Central memory CD4-positive, alpha-beta T cell (primary cell): ENCODE data around the gene SYT17.

Source experiments
- DNase-seq: peaks from one replicate; pipeline ENCODE4 v3.0.0; 2022

The SYT17 gene

DNA sequence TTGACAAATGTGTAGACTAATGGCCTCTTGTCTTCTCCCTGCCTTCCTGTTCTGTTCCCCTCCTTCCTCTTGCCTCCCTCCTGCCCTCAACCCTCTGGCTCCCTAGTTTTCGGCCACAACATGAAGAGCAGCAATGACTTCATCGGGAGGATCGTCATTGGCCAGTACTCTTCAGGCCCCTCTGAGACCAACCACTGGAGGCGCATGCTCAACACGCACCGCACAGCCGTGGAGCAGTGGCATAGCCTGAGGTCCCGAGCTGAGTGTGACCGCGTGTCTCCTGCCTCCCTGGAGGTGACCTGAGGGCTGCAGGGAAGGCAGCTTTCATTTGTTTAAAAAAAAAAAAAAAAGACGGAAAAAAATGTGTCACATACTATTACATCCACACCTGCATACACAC lies 98.7 kb downstream of the SYT17 start:
- no peak for DNase-seq

DNA sequence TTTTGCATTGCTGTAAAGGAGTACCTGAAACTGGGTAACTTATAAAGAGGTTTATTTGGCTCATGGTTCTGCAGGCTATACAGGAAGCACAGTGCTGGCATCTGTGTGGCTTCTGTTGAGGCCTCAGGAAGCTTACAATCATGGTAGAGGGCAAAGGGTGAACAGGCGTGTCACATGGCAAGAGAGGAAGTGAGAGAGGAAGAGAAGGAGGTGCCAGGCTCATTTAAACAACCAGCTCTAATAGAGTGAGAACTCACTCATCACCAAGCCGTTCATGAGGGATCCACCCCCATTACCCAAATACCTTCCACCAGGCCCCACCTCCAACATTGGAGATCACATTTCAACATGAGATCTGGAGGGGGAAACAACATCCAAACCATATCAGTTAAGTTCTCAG lies 101.1 kb downstream of the SYT17 start:
- DNase-seq = no peak

DNA sequence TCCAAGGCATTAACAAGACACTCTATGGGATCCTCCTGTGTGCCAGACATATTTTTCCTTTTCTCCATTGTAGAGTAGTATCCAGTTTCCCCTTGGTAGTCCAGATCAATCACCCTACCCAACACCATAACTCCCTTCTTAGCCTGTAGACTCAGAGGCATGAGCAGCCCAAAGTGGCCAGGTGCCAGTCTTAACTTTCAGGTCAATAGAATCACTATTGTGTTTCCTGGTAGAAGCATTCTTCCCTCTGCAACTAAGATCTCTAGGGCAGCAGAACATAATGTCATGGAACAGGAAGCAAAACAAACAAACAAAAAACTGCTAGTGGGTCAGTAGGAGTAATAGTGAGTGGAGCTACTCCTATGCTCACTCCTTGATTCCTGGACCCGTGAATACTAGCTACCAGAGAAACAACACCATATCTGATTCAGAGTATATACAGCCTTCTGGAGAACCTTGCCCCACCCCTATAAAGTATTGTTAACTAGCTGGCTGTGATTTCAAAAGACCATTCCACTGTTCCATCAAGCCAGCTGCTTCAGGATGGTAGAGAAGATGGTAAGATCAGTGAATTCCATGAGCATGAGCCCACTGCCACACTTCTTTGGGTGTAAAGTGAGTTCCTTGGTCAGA lies 106.2 kb downstream of the SYT17 start:
- DNase-seq = no peak

DNA sequence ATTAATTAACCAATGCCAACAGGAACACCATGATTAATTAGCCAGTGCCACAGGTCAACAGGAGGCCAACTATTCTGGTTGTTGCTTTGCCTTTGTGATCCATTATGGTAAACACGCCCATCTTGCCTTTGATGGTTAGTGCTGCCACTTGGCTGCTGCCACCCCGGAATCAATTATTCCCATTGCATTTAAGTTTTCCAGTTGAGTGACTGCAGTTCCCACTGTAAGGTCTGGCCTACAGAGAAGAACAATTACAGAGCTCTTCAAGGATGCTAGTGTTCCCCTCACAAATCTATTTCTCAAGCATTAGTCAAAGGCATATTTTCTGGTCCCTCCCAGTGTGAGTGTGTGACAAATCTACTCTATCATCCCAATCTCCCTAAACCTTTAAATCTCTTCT lies 110.4 kb downstream of the SYT17 start:
- no peak for DNase-seq

DNA sequence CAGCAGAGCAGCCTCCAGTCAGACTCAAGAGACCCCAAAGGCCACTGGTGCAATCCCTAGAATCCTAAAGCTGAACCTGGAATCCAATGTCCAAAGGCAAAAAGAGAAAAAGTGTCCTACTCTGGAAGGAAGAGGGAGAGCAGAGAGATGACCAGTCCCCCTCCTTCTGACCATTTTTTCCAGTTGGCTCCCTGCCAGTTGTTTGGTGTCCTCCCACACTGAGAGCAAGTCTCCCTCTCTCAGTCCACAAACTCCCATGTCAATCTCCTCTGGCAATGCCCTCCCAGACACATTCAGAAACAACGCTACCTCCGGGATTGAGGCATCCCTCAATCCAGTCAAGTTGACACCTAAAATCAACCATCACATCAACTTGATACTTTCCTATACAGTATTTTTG lies 113.2 kb downstream of the SYT17 start:
- DNase-seq = no peak

DNA sequence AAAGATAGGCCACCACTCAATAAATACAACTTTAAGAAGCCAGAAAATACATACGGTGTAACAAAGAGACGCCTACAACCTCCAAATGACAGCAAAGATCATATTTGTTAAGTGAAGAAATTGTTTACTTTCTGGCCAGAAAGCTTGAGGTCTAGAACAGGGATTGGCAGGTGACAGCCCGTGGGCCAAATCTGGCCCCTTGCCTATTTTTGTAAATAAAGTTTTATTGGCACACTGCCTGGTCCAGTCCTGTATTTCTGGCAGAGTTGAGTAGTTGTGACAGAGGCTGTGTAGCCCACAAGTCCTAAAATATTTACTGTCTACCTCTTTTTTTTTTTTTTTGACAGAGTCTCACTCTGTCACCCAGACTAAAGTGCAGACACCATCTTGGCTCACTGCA lies 114.1 kb downstream of the SYT17 start:
- no peak for DNase-seq

DNA sequence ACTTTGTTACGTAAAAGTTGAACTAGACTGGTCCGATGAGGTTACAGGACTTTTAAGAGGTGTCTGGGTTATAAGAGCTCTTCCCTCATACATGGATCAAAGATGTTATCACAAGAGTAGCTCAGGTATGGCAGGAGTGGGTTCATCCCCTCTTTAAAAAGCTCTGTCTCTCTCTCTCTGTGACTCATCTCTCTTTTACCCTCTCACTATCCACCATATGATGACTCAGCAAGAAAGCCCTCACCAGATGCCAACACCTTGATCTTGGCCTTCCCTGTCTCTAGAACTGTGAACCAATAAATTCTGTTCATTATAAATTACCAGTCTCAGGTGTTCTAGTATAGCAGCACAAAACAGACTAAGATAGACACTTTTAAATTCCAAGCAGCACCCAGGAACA lies 115.6 kb downstream of the SYT17 start:
- DNase-seq = no peak

DNA sequence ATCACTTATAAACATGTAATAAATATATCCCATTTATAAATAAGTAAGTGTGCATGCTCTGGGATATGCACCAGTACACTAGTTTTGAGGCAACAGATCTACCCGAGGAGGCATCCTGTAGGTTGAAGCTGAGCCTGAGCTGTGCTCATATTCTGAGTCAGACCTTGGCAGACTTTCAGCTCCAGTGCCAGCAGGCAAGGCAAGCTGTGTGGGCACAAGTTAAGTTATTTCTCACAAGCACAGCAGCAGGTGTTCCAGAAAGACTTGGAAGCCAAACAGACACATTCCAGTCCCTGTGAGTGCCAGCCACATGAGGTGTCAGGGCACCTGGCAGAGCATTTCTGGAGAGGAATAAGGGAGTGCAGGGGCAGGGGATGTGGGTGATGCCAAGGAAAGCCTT lies 116.2 kb downstream of the SYT17 start:
- no peak for DNase-seq

DNA sequence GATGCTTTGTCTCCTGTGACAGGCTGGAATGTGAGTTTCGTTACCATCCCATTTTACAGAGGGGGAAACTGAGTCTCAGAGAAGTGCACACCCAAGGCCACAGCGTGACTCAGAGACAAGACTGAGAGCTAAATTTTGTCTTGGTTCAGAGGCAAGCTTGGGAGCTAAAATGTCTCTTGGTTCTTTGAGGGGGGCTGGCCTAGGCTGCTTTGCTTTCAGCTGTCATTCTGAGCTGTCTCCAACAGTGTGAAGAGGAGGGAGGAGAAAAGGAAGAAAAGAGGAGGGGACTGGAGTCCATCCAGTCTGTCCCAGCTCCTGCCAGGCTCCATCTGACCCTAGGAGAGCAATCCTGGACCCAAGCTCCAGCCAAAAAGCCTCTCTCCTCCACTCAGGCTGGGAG lies 117.4 kb downstream of the SYT17 start, which contains the start of gene CLEC19A:
Gene CLEC19A, plus strand, starts transcription at position 301 of the 400 bp plus-strand sequence. CDS start 121 bp downstream, outside the sequence.
- DNase-seq = no peak

DNA sequence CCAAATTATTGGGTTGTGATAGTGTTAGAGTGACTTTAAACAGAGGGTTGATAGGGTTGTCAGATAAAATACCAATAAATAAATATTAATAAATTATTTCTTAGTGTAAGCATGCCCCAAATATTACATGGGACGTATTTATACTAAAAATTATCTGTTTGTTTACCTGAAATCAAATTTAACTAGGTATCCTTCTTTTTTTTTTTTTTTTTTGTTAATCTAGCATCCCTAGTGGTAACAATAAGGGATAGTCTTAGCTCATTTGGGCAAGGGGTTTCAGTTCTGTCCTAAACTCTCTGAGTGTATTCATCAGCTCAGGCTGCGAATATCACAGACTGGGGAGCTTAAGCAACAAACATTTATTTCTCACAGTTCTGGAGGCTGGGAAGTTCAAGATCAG lies 118.8 kb downstream of the SYT17 start:
- DNase-seq = no peak

DNA sequence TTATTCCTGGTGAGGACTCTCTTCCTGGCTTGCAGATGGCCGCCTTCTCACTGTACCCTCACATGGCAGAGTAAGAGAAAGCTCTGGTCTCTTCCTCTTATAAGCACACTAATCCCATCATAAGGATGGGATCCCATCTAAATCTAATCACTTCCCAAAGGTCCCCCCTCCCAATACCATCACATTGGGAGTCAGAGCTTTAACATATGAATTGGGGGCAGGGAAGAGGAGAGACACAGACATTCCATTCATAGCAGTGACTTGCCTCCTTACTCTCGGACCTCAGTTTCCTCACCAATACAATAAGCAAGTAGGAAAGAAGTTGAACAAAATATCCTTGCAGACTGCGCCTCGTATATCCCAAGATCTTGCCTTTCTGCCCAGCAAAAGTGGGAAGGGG lies 119.2 kb downstream of the SYT17 start:
- DNase-seq = no peak

DNA sequence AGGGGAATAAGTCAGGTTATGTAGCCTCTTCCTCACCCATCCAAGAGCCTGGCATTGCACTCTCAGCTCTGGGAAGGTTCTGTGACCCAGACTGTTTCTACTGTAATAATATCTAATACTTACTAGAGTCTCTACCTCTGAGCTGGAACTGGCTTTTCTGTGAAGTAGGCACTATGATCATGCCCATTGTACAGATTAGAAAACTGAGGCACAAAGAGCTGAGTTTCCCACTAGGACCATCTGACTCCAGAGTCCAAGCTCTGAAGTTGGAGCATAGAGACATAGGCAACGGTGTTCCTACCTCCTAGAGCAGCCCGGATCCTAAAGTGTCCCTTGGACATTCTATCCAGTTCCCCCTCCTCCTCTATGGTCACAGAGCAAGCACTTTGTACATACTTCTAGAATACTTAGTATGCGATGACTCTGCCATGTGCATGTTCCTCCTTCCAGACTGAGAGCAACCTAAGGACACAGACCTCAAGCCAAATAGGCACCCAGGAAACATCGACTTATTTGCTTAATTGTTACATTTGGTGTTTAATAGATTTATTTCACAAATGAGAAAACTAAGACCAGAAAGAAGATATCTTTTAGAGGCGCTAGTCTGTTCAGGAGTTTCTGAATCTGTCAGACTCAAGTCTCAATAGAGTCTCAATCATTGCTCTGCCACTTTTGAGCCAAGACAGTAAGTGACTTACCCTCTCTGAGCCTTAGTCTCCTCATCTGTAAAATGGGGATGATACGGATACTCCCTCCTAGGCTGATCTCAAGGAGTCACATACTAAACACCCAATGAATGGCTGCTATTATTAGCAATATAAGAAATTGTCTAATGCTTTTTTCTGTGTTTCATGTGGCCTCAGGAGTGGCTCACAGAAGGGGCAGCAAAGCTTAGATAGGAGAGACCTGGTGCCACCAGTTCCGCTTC lies 121.1 kb downstream of the SYT17 start:
- DNase-seq = no peak

DNA sequence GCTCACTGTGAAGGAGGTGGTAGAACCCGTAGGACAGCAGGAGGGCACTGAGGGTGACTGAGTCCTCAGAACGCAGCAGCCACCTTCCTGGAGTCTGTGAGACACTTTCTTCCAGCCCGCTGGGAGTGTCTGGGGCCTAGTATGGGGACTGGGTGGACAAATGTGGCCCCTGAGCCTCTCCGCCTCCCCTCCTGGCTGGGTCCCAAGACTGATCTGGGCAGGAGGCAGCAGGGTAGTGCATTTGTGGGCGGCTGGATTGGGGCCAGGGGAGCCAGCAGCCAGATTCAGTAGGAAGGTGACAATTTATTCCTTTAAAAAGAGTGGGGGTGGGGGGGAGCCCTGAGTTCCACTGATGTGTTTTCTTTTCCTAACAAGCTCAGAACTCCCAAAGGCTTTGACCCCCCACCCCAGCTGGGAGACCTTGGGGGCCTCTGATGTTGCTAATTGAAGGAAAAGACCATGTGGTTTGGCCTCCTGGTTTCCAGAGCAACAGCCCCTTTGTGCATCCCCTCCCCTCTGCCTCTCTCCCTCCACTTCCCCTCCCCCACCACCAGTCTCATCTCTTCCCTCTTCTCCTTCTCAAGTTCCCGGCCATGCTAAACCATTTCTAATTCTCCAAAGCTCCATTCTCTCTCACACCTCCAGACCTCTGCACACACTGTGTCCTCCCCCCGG lies 121.9 kb downstream of the SYT17 start:
- DNase-seq = no peak

DNA sequence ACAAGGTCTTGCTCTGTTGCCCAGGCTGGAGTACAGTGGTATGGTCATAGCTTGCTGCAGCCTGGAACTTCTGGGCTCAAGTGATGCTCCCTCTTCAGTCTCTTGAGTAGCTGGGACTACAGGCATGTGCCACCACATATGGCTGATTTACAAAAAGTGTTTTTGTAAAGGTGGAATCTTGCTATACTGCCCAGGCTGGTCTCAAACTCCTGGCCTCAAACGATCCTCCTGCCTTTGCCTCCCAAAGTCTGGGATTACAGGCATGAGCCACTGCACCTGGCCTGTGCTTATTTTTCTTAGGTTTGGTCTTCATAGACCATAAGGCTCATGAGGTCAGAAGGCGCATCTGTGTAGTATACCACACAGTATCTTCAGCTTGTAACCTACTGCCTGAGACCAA lies 122.8 kb downstream of the SYT17 start:
- no peak for DNase-seq

DNA sequence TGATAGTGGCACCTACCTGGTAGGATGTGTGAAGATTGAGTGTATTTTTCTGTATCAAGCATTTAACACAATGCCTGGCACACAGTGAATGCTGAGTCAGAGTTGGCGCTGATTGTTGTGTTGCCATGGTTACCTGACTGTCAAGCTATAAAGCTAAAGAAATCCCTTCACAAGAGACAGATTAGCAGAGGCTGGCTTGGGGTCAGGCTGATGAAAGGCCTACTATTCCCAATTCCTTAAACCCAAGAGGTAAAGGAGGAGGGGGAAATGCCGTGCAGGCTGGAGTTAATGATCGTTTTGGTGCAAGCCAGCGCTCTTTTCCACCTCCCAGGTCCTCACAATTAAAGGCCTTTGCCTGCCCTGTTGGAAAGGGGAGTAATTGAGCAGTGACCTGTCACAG lies 123.4 kb downstream of the SYT17 start:
- no peak for DNase-seq

DNA sequence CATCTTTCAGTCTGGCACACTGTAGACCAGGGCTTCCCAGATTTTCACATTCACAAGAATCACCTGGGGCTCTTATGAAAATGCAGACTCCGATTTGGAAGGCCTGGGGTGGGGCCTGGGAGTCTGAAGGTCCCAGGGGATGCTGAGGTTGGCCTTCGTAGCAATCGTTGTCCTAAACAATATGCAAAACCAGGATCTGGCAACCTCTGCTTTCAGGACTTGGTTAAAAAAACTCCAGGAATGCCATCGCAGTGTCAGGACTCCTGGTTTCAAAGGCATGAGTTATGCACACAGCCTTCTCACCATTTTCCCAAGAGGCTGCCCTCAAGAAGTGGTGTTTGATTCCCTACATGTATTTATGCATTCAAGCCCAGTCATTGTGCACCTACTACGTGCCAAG lies 124.1 kb downstream of the SYT17 start:
- DNase-seq = no peak

DNA sequence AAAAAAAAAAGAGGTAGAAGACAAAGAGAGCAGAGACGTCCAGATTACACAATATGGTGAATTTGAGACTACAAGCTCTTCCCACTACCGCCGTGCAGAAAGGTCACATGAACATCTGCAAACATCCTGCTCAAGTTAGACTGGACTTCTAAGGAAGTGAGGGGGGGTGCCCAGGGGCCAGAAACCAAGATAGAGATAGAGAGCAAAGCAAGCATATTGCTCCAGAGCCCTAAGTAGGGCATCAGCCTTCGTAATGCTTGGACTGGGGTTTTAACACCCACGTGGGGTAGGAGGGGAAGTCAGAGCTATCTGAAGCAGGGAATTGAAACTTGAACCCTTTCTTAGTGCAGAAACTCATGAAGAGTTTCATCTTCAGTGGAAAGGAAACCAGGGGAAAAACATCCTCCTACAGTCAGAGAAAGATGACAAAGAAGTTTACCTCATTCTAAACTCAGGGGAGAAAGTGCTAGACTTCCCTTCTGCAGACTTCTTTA lies 126.2 kb downstream of the SYT17 start:
- no peak for DNase-seq

DNA sequence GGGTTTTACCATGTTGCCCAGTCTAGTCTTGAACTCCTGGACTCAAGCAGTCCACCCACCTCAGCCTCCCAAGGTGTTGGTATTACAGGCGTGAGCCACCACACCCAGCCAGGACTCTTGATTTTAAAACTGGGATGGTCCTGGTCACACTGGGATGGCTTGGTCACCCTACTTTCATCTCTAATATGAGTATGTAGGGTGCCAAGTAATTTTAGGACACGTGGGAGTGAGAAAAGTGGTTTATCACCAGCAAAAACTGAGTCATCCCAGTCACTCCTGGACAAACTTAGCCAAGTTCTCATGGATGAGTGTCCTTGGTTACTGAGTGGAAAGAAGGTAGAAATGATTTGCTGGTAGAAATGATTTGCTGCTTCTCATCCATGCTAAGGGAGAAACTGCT lies 127.4 kb downstream of the SYT17 start:
- DNase-seq = no peak

DNA sequence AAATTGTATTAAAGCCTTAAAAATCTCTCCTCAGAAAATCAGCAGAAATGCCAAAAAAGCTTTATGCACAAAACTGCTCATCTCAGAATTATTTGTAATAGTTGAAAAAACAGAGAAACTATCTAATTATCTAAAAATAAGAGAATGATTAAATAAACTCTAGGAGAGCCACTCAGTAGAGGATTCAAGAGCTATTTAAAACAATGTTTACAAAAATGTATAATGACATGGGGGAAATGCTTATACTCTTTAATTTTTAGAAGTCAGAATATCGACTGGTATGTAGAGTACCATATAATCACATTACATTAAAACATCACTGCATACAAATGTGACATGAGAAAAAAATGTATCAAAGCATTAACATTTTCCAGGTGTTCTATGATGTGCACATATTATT lies 129.4 kb downstream of the SYT17 start:
- no peak for DNase-seq

DNA sequence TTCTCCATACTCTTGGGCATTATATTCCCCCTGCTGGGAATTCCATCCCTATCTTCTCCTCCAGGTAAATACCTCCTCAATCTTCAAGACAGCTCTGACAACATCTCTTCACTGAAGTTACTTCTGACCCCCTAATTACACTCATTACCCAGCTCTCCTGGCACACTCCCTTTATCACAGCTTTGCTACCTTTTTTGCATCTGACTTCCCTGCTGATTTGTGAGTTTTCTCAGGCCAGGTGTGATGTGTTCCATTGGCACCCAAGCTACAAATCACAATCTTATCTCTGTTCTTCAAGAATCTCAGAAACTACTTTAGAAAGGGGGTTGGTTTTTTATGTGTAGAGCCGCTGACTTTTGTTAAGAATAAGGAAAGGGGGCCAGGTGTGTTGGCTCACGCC lies 131.5 kb downstream of the SYT17 start:
- no peak for DNase-seq

DNA sequence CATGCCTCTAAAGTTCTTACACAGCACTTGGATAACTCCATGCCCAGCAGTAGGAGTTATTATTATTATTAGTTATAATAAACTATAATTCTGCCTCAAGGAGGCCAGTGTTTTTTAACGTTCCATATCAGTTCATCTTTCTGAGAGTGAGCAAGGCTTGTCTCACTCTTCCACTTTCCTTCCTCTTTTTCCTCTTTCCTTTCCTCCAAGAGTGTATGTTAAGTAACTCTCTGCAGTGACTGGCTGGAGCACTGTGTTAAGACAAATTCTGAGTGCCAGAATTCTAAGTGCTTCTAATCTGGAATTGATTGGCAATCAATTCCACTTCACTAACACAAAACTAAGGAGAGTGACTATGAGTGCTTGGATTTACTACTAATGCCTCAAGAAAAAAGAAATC lies 133.9 kb downstream of the SYT17 start:
- DNase-seq = no peak

DNA sequence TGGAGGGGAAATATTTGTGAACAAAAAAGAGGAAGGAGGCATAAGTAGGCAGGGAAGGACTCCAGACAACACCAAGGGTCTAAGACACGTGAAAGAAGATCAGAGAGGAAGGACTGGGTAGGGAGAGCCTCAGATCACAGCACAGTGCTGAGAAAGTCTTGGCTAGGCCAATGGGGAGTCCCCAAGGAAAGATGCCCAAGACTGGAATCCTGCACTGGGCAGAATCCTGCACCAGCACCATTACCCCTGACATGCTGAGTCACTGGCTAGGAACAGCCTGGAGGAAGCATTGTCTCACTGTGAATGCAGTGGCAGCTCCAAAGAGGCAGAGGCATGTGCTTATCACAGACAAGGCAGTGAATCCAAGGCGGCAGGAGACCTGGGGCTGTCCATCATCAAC lies 136.7 kb downstream of the SYT17 start:
- DNase-seq = no peak

DNA sequence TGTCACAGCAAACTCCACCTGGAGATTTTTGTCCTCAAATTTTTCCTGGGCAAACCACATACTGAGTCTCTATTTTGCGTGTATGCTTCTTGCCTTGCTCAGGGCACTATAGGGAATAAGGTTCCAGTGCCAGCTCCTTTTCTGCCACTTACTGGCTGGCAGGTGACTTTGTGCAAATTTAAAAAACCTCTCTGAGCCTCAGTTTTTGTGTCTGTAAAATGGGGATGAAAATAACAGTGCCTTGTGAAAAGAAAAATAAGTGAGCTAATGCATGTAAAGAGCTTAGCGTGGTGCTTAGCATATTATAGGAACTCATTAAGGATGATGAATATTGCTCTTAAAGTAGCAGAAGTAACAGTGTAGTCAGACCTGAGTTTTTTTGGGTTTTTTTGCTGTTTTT lies 137.4 kb downstream of the SYT17 start:
- no peak for DNase-seq
